ENCODE results near the gene SORBS1.

Gene SORBS1

GRCh38 chr10:95394161-95394880 is 166.8 kb downstream of the SORBS1 start:
- DNase-seq (ENCODE audit: low read depth in 1 of 2, low spot score in 1 of 2): no peak

- DNase-seq (ENCODE audit: low read depth in 1 of 2, low spot score in 1 of 2): no peak
Observed at GRCh38 chr10:95392681-95393164, 168.4 kb downstream of the SORBS1 start.

GRCh38 chr10:95392217-95392584 is 169.0 kb downstream of the SORBS1 start:
- no peak for DNase-seq (ENCODE audit: low read depth in 1 of 2, low spot score in 1 of 2)

GRCh38 chr10:95391581-95392216 is 169.5 kb downstream of the SORBS1 start:
- DNase-seq (ENCODE audit: low read depth in 1 of 2, low spot score in 1 of 2): no peak

- no peak for DNase-seq (ENCODE audit: low read depth in 1 of 2, low spot score in 1 of 2)
Observed at GRCh38 chr10:95391164-95391563, 170.0 kb downstream of the SORBS1 start.

- DNase-seq (ENCODE audit: low read depth in 1 of 2, low spot score in 1 of 2): no peak
Observed at GRCh38 chr10:95389982-95390381, 171.2 kb downstream of the SORBS1 start.

GRCh38 chr10:95389176-95389575 is 172.0 kb downstream of the SORBS1 start:
- DNase-seq (ENCODE audit: low read depth in 1 of 2, low spot score in 1 of 2): no peak

- DNase-seq (ENCODE audit: low read depth in 1 of 2, low spot score in 1 of 2): no peak
Observed at GRCh38 chr10:95388539-95388938, 172.6 kb downstream of the SORBS1 start.

- DNase-seq (ENCODE audit: low read depth in 1 of 2, low spot score in 1 of 2): no peak
Observed at GRCh38 chr10:95388109-95388471, 173.1 kb downstream of the SORBS1 start.

GRCh38 chr10:95384011-95384704 is 177.0 kb downstream of the SORBS1 start:
- DNase-seq (ENCODE audit: low read depth in 1 of 2, low spot score in 1 of 2): no peak

- DNase-seq (ENCODE audit: low read depth in 1 of 2, low spot score in 1 of 2): no peak
Observed at GRCh38 chr10:95382596-95382995, 178.6 kb downstream of the SORBS1 start.

- no peak for DNase-seq (ENCODE audit: low read depth in 1 of 2, low spot score in 1 of 2)
Observed at GRCh38 chr10:95382174-95382573, 179.0 kb downstream of the SORBS1 start.

GRCh38 chr10:95377950-95378349 is 183.2 kb downstream of the SORBS1 start:
- DNase-seq (ENCODE audit: low read depth in 1 of 2, low spot score in 1 of 2): no peak

- no peak for DNase-seq (ENCODE audit: low read depth in 1 of 2, low spot score in 1 of 2)
Observed at GRCh38 chr10:95375418-95375817, 185.8 kb downstream of the SORBS1 start.

GRCh38 chr10:95374597-95375209 is 186.5 kb downstream of the SORBS1 start:
- DNase-seq (ENCODE audit: low read depth in 1 of 2, low spot score in 1 of 2): peak in 1 of 2 donors; percentile 11

GRCh38 chr10:95373660-95374059 is 187.5 kb downstream of the SORBS1 start:
- no peak for DNase-seq (ENCODE audit: low read depth in 1 of 2, low spot score in 1 of 2)

GRCh38 chr10:95364342-95364741 is 196.8 kb downstream of the SORBS1 start:
- no peak for DNase-seq (ENCODE audit: low read depth in 1 of 2, low spot score in 1 of 2)

GRCh38 chr10:95363303-95363912 is 197.8 kb downstream of the SORBS1 start:
- no peak for DNase-seq (ENCODE audit: low read depth in 1 of 2, low spot score in 1 of 2)

- no peak for DNase-seq (ENCODE audit: low read depth in 1 of 2, low spot score in 1 of 2)
Observed at GRCh38 chr10:95360122-95360714, 201.0 kb downstream of the SORBS1 start.

- DNase-seq (ENCODE audit: low read depth in 1 of 2, low spot score in 1 of 2): no peak
Observed at GRCh38 chr10:95359466-95359865, 201.7 kb downstream of the SORBS1 start.

Measured in stimulated activated CD4-positive, alpha-beta T cell treated with anti-CD3 and anti-CD28 coated beads, Interleukin-15, amount 100 ng/mL, for 1 hour (primary cell).